Liver (tissue), 9 donors: ENCODE results near the gene MYOZ2. TPM values are rescaled to one million over a fixed set of nuclear protein-coding genes. Genes with fewer than 3 reads are reported as not detected.
A peak's percentile ranks its signal among the peaks of the same experiment; 100 is the strongest.

Experiments used
- DNase-seq: peaks from one replicate; pipeline ENCODE4 v3.0.0-alpha.2; 2017; ENCODE audit warnings: low spot score
- H3K27ac ChIP-seq, 2 donors: one replicate each; pipeline ENCODE4 v1.7.0; 2013; ENCODE audit warnings: inconsistent platforms in 2 of 2, low read length in 2 of 2, control low read depth in 1 of 2, low read depth in 1 of 2, mild to moderate bottlenecking in 1 of 2
- H3K27me3 ChIP-seq, 4 donors: one replicate each; pipeline versions ENCODE4 v1.6.1 to v1.7.0; 2013; ENCODE audit warnings: low read length in 3 of 4, inconsistent platforms in 1 of 4, mild to moderate bottlenecking in 1 of 4, moderate library complexity in 1 of 4; ENCODE audit not compliant: control insufficient read depth in 4 of 4, insufficient read depth in 4 of 4
- H3K36me3 ChIP-seq, 4 donors: one replicate each; pipeline versions ENCODE4 v1.6.1 to v1.7.0; 2013; ENCODE audit warnings: low read length in 3 of 4, mild to moderate bottlenecking in 3 of 4, low read depth in 1 of 4, moderate library complexity in 1 of 4; ENCODE audit not compliant: control insufficient read depth in 4 of 4, insufficient read depth in 3 of 4
- H3K4me1 ChIP-seq, 4 donors: one replicate each; pipeline versions ENCODE4 v1.6.1 to v1.7.0; 2013; ENCODE audit warnings: low read length in 3 of 4, mild to moderate bottlenecking in 3 of 4, moderate library complexity in 1 of 4; ENCODE audit not compliant: control insufficient read depth in 4 of 4, insufficient read depth in 4 of 4
- H3K4me3 ChIP-seq, 3 donors: one replicate each; pipeline versions ENCODE4 v1.6.1 to v1.7.0; 2013; ENCODE audit warnings: low read length in 3 of 3, control low read depth in 1 of 3, low read depth in 1 of 3, mild to moderate bottlenecking in 1 of 3
- H3K9ac ChIP-seq, 2 donors: one replicate each; pipeline ENCODE4 v1.7.0; 2013; ENCODE audit warnings: low read length in 2 of 2, mild to moderate bottlenecking in 2 of 2, moderate library complexity in 2 of 2, control low read depth in 1 of 2, low read depth in 1 of 2
- H3K9me3 ChIP-seq, 4 donors: one replicate each; pipeline versions ENCODE4 v1.6.1 to v1.7.0; 2013; ENCODE audit warnings: low read length in 3 of 4; ENCODE audit not compliant: control insufficient read depth in 4 of 4
- EGR1 ChIP-seq, 2 donors: IDR thresholded peaks; 2 replicates each; pipeline ENCODE4 v1.6.1; 2016 to 2018; ENCODE audit warnings: antibody characterized with exemption in 2 of 2, low read depth in 2 of 2
- HNF4A ChIP-seq, 2 donors: conservative IDR thresholded peaks; 2 replicates each; pipeline ENCODE4 v1.6.1; 2016; ENCODE audit warnings: antibody characterized with exemption in 2 of 2, mild to moderate bottlenecking in 2 of 2
- HNF4G ChIP-seq: IDR thresholded peaks from 2 replicates; pipeline ENCODE4 v1.6.1; 2016; ENCODE audit warnings: antibody characterized with exemption
- JUND ChIP-seq, 2 donors: IDR thresholded peaks; 2 replicates each; pipeline ENCODE4 v1.6.1; 2016; ENCODE audit warnings: antibody characterized with exemption in 2 of 2
- NR2F2 ChIP-seq: IDR thresholded peaks from 2 replicates; pipeline ENCODE4 v1.6.1; 2016; ENCODE audit warnings: antibody characterized with exemption
- RAD21 ChIP-seq, 2 donors: IDR thresholded peaks; 2 replicates each; pipeline ENCODE4 v1.6.1; 2016; ENCODE audit warnings: antibody characterized with exemption in 2 of 2, mild to moderate bottlenecking in 2 of 2
- RXRA ChIP-seq, 2 donors: IDR thresholded peaks; 2 replicates each; pipeline ENCODE4 v1.6.1; 2017 to 2018; ENCODE audit warnings: antibody characterized with exemption in 2 of 2, mild to moderate bottlenecking in 1 of 2
- SP1 ChIP-seq: IDR thresholded peaks from 2 replicates; pipeline ENCODE4 v1.6.1; 2018; ENCODE audit warnings: antibody characterized with exemption, mild to moderate bottlenecking
- TAF1 ChIP-seq: conservative IDR thresholded peaks from 2 replicates; pipeline ENCODE4 v1.6.1; 2016; ENCODE audit warnings: antibody characterized with exemption, mild to moderate bottlenecking
- YY1 ChIP-seq: IDR thresholded peaks from 2 replicates; pipeline ENCODE4 v1.6.1; 2016; ENCODE audit warnings: antibody characterized with exemption, mild to moderate bottlenecking
- WGBS: extraction: QIAGEN DNeasy Blood & Tissue Kit; methylation state at CpG from one replicate; pipeline ENCODE4 v1.1.7; 2013; 5-methylcytosine and 5-hydroxymethylcytosine counted together
- polyA plus RNA-seq, 2 donors: library from polyadenylated mRNA; stranded (reverse) in 1 of 2; unstranded in 1 of 2; fragments of 200-250 nt in 1 of 2; fragments of >200 nt in 1 of 2; fragmentation: Nextera tagmentation in 1 of 2; extraction: Ambion mirVana in 1 of 2; gene quantifications; one replicate each; pipeline versions ENCODE4 v1.2.1 to v1.2.3, GENCODE V29; 2013 to 2015
- total RNA-seq, 2 donors: library from RNA; depleted of rRNA; stranded (reverse); fragments of >200 nt; gene quantifications; one replicate each; pipeline ENCODE4 v1.2.3, GENCODE V29; 2014
- TF ChIP-seq, protein P1 (sequence below): IDR thresholded peaks from 2 replicates; pipeline ENCODE4 v1.6.1; 2016; ENCODE audit warnings: antibody characterized with exemption
- TF ChIP-seq, protein P2 (sequence below): fragments of 150-350 bp; IDR thresholded peaks from 2 replicates; pipeline ENCODE4 v1.5.1; 2017; ENCODE audit warnings: improper control_type of control experiment, low read depth, low read length; ENCODE audit not compliant: missing input control
- TF ChIP-seq, protein P3 (sequence below): IDR thresholded peaks from 2 replicates; pipeline ENCODE4 v1.6.1; 2016; ENCODE audit warnings: antibody characterized with exemption, mild to moderate bottlenecking
- donor health status: healthy.
- donor health status: healthy.
- donor health status: healthy.
- donor health status: healthy.
- donor health status: healthy.

The MYOZ2 gene
- total and polyA plus RNA-seq, 4 donors: 0.03 to 0.08 TPM; not detected in 2

DNA sequence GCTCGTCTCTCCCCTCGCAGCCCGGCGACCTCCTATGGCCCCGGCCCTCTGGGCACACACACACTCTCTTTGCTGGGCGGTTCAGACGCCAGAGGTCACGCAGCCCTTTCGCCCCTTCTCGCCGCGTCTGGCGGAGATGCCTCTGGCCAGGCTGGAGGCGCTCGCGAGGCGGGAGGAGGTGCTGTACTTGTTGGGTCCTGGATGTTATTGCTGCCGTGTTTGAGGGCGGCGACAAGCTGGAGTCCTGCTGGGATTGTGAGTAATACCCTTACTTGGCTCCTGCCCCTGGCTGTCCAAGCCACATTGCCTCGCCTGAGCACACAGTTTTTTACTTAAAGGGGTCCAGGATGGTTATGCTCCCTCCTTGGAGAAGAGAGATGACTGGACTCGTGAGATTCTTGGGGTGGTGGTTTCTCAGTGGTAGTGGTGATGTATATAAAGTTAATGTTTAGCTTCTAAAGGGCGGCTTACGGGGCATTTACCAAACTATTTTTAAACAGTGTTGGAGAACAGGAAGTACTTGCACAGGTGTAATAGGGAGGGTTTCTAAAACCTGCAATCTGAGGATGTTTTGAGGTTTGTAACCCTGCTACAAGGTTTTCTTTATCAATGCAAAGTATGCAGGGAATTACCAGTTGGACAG, 77.5 kb downstream of the MYOZ2 start:
- Histone ChIP-seq H3K36me3 (peaks cover 0 to 6% (median 4%) of the 10 kb centered on the region in 4 donors), H3K4me1 (peaks cover 0 to 11% (median 8%) of the 10 kb centered on the region in 4 donors), H3K27me3 (no peaks in the 10 kb centered on the region), H3K27ac (peak overlapping the region; percentile 96 to 97), H3K9ac (peak overlapping the region; percentile 72 to 85), H3K9me3 (no peaks in the 10 kb centered on the region), H3K4me3 (peak overlapping the region; percentile 67 to 91 (median 87))
- peak; percentile 77 for DNase-seq
- under 1% methylated on average over 24 of the region's 24 CpGs for whole genome bisulfite sequencing
- TF ChIP-seq NR2F2 (peak; percentile 82), JUND (IDR thresholded peaks at IDR 0.05) (peak in 1 of 2 donors; percentile 50), HNF4G (no peak), TAF1 (peak; percentile 64), RAD21 (IDR thresholded peaks at IDR 0.05) (peak; percentile 14 to 52), RXRA (IDR thresholded peaks at IDR 0.05) (peak in 1 of 2 donors; percentile 51)
- TF ChIP-seq, protein P1, sequence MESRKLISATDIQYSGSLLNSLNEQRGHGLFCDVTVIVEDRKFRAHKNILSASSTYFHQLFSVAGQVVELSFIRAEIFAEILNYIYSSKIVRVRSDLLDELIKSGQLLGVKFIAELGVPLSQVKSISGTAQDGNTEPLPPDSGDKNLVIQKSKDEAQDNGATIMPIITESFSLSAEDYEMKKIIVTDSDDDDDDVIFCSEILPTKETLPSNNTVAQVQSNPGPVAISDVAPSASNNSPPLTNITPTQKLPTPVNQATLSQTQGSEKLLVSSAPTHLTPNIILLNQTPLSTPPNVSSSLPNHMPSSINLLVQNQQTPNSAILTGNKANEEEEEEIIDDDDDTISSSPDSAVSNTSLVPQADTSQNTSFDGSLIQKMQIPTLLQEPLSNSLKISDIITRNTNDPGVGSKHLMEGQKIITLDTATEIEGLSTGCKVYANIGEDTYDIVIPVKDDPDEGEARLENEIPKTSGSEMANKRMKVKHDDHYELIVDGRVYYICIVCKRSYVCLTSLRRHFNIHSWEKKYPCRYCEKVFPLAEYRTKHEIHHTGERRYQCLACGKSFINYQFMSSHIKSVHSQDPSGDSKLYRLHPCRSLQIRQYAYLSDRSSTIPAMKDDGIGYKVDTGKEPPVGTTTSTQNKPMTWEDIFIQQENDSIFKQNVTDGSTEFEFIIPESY: no peak
- TF ChIP-seq, protein P2, sequence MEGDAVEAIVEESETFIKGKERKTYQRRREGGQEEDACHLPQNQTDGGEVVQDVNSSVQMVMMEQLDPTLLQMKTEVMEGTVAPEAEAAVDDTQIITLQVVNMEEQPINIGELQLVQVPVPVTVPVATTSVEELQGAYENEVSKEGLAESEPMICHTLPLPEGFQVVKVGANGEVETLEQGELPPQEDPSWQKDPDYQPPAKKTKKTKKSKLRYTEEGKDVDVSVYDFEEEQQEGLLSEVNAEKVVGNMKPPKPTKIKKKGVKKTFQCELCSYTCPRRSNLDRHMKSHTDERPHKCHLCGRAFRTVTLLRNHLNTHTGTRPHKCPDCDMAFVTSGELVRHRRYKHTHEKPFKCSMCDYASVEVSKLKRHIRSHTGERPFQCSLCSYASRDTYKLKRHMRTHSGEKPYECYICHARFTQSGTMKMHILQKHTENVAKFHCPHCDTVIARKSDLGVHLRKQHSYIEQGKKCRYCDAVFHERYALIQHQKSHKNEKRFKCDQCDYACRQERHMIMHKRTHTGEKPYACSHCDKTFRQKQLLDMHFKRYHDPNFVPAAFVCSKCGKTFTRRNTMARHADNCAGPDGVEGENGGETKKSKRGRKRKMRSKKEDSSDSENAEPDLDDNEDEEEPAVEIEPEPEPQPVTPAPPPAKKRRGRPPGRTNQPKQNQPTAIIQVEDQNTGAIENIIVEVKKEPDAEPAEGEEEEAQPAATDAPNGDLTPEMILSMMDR: no peak

DNA sequence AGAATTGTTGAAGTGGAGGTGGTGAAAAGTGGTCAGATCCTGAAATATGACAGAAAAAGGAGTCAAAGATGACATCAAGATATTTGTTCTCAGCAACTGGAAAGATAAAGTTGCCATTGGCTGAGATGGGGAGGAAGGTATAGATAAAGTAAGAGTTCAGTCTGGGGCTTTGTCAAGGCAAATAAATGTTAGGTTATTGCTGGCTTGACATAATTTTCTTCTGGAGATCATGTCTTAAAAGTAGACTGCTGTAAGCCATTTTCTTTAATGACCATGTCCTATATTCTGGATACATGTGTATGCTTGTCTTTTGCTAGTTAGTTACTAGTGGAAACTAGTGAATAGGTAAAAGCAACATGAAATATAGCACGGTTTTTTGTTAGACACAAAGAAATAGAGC, 82.5 kb downstream of the MYOZ2 start:
- Histone ChIP-seq H3K9ac (no peak overlapping the region), H3K4me1 (peaks cover 0 to 8% (median 2%) of the 10 kb centered on the region in 4 donors), H3K27me3 (no peaks in the 10 kb centered on the region), H3K9me3 (no peaks in the 10 kb centered on the region), H3K4me3 (no peak overlapping the region), H3K27ac (no peak overlapping the region), H3K36me3 (peaks cover 2 to 13% (median 11%) of the 10 kb centered on the region in 4 donors)
- TF ChIP-seq HNF4A (conservative IDR thresholded peaks at IDR 0.05) (no peak), RAD21 (IDR thresholded peaks at IDR 0.05) (no peak), YY1 (no peak), EGR1 (IDR thresholded peaks at IDR 0.05; ENCODE audit: low read depth in 2 of 2) (no peak), SP1 (no peak)
- TF ChIP-seq, protein P3, sequence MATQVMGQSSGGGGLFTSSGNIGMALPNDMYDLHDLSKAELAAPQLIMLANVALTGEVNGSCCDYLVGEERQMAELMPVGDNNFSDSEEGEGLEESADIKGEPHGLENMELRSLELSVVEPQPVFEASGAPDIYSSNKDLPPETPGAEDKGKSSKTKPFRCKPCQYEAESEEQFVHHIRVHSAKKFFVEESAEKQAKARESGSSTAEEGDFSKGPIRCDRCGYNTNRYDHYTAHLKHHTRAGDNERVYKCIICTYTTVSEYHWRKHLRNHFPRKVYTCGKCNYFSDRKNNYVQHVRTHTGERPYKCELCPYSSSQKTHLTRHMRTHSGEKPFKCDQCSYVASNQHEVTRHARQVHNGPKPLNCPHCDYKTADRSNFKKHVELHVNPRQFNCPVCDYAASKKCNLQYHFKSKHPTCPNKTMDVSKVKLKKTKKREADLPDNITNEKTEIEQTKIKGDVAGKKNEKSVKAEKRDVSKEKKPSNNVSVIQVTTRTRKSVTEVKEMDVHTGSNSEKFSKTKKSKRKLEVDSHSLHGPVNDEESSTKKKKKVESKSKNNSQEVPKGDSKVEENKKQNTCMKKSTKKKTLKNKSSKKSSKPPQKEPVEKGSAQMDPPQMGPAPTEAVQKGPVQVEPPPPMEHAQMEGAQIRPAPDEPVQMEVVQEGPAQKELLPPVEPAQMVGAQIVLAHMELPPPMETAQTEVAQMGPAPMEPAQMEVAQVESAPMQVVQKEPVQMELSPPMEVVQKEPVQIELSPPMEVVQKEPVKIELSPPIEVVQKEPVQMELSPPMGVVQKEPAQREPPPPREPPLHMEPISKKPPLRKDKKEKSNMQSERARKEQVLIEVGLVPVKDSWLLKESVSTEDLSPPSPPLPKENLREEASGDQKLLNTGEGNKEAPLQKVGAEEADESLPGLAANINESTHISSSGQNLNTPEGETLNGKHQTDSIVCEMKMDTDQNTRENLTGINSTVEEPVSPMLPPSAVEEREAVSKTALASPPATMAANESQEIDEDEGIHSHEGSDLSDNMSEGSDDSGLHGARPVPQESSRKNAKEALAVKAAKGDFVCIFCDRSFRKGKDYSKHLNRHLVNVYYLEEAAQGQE: no peak
- WGBS: 95% methylated on average over 1 of the region's 1 CpG
- no peak for DNase-seq
